Upper lobe of left lung (tissue), 4 donors: ENCODE measurements around the gene ZNF878.

ENCODE experiments used
- CTCF ChIP-seq, 6 experiments: fragments of 450-650 bp in 4 of 6; fragments of 200-600 bp in 2 of 6; sonication (generic) in 2 of 6; IDR thresholded peaks; one replicate each; pipeline ENCODE4 v1.5.1; 2016 to 2019; ENCODE audit warnings: antibody characterized with exemption in 6 of 6
- EP300 ChIP-seq, 4 donors: sonication (generic); formaldehyde crosslinking; IDR thresholded peaks; one replicate each; pipeline ENCODE4 v1.5.1; 2017; ENCODE audit warnings: antibody characterized with exemption in 4 of 4, control low read depth in 2 of 4
- POLR2A ChIP-seq, 4 donors: fragments of 450-650 bp; IDR thresholded peaks; one replicate each; pipeline ENCODE4 v1.5.1; 2016 to 2017; ENCODE audit warnings: antibody characterized with exemption in 4 of 4, mild to moderate bottlenecking in 2 of 4

- no peak for TF ChIP-seq CTCF (IDR thresholded peaks at IDR 0.05)
- no peak for TF ChIP-seq POLR2A (IDR thresholded peaks at IDR 0.05)
- TF ChIP-seq EP300 (IDR thresholded peaks at IDR 0.05), result no peak
Measured at GRCh38 chr19:12093777-12094176, 41.0 kb upstream of the ZNF878 start.
